HCT116 (cell line): ENCODE data around the gene PLAC8. TPM values are rescaled to one million over a fixed set of nuclear protein-coding genes. Genes with fewer than 3 reads are reported as not detected.

Experiments used
- ATAC-seq: fragments of 200-7000 bp; cut with Tn5 transposase; 2 replicates; pipeline ENCODE4 v1.9.1; 2020; ENCODE audit warnings: mild to moderate bottlenecking, moderate library complexity
- BruUV-seq: library from RNA; stranded (reverse); fragments of 400-500 nt; replicated peaks from 2 replicates; lab custom pipeline; 2021; lab: Mats Ljungman, UMichigan
- CTCF ChIA-PET: fragments of 300-600 bp; sonication (Branson Sonifier 250); formaldehyde crosslinking; loops from one replicate; lab custom pipeline; 2021; ENCODE audit warnings: antibody characterized with exemption; lab: Charles Lee
- POLR2A ChIA-PET: fragments of 300-600, 350-600 bp; sonication (Branson Sonifier 250); formaldehyde crosslinking; loops from one replicate; lab custom pipeline; 2021; ENCODE audit warnings: antibody characterized with exemption; lab: Charles Lee
- RAD21 ChIA-PET, 2 experiments: fragments of 300-600 bp; sonication (Branson Sonifier 250); formaldehyde crosslinking; loops; one replicate each; lab custom pipeline; 2023; ENCODE audit warnings: low total read pairs in 2 of 2; ENCODE audit not compliant: uncharacterized antibody in 2 of 2, unreplicated experiment in 2 of 2, low non-redundant PET in 1 of 2; lab: Charles Lee
- DNase-seq: peaks from one replicate; pipeline ENCODE4 v3.0.0-alpha.2; 2010; ENCODE audit warnings: low read depth, low spot score
- H2AFZ ChIP-seq: fragments of 200-600 bp; shearing (Covaris generic), sonication (generic); 2 replicates; pipeline ENCODE4 v1.6.1; 2017; ENCODE audit warnings: low read depth, mixed run types, mixed read lengths, antibody characterized with exemption, low read length; ENCODE audit not compliant: poor library complexity, severe bottlenecking
- H3K27ac ChIP-seq: 2 replicates; pipeline ENCODE4 v1.5.1; 2012; ENCODE audit warnings: low read depth, low read length
- H3K27me3 ChIP-seq: fragments of 200-600 bp; sonication (generic); 2 replicates; pipeline ENCODE4 v1.6.1; 2016; ENCODE audit warnings: mixed run types, low read length, mixed read lengths; ENCODE audit not compliant: insufficient read depth
- H3K36me3 ChIP-seq, 2 experiments: fragments of 200-500 bp in 1 of 2; fragments of 200-600 bp in 1 of 2; sonication (Bioruptor generic) in 1 of 2; sonication (generic) in 1 of 2; 2 replicates each; pipeline versions ENCODE4 v1.5.1 to v1.6.1; 2014 to 2016; ENCODE audit warnings: low read length in 2 of 2, inconsistent platforms in 1 of 2, mixed read lengths in 1 of 2, mixed run types in 1 of 2; ENCODE audit not compliant: insufficient read depth in 2 of 2, control insufficient read depth in 1 of 2
- H3K4me1 ChIP-seq, 2 experiments: fragments of 200-600 bp in 1 of 2; sonication (generic) in 1 of 2; 2 replicates each; pipeline versions ENCODE4 v1.5.1 to v1.6.1; 2012 to 2017; ENCODE audit warnings: low read length in 2 of 2, inconsistent platforms in 1 of 2, mild to moderate bottlenecking in 1 of 2, mixed read lengths in 1 of 2, mixed run types in 1 of 2, moderate library complexity in 1 of 2; ENCODE audit not compliant: insufficient read depth in 2 of 2, control insufficient read depth in 1 of 2
- H3K4me2 ChIP-seq: fragments of 200-600 bp; sonication (generic); 2 replicates; pipeline ENCODE4 v1.6.1; 2017; ENCODE audit warnings: mixed run types, low read length, mixed read lengths
- H3K4me3 ChIP-seq, 2 experiments: fragments of 200-600 bp in 1 of 2; sonication (generic) in 1 of 2; replicated peaks in 1 of 2; 2 replicates each; pipeline ENCODE4 v1.5.1; 2011 to 2016; ENCODE audit warnings: low read length in 2 of 2, control low read depth in 1 of 2, low read depth in 1 of 2, mild to moderate bottlenecking in 1 of 2, mixed read lengths in 1 of 2, mixed run types in 1 of 2
- H3K79me2 ChIP-seq: fragments of 200-600 bp; sonication (generic); 2 replicates; pipeline ENCODE4 v1.6.1; 2017; ENCODE audit warnings: mild to moderate bottlenecking, mixed run types, low read length, moderate library complexity, mixed read lengths; ENCODE audit not compliant: insufficient read depth
- H3K9ac ChIP-seq: fragments of 200-600 bp; sonication (generic); 2 replicates; pipeline ENCODE4 v1.6.1; 2016; ENCODE audit warnings: low read length, mixed read lengths
- H3K9me2 ChIP-seq: fragments of 200-600 bp; sonication (generic), shearing (Covaris generic); 2 replicates; pipeline ENCODE4 v1.6.1; 2017; ENCODE audit warnings: mixed run types, mild to moderate bottlenecking, moderate library complexity; ENCODE audit not compliant: insufficient read depth
- H3K9me3 ChIP-seq, 2 experiments: fragments of 200-500 bp in 1 of 2; fragments of 200-600 bp in 1 of 2; sonication (Bioruptor generic) in 1 of 2; sonication (generic) in 1 of 2; 2 replicates each; pipeline ENCODE4 v1.6.1; 2014 to 2017; ENCODE audit warnings: low read length in 2 of 2, mixed read lengths in 2 of 2, inconsistent platforms in 1 of 2, low read depth in 1 of 2, mild to moderate bottlenecking in 1 of 2, mixed run types in 1 of 2, moderate library complexity in 1 of 2; ENCODE audit not compliant: control insufficient read depth in 1 of 2, insufficient read depth in 1 of 2
- H4K20me1 ChIP-seq: fragments of 200-600 bp; sonication (generic), shearing (Covaris generic); 2 replicates; pipeline ENCODE4 v1.6.1; 2017; ENCODE audit warnings: mixed run types, mild to moderate bottlenecking, moderate library complexity; ENCODE audit not compliant: insufficient read depth
- ATF3 ChIP-seq: IDR thresholded peaks from 2 replicates; pipeline ENCODE4 v1.6.1; 2012
- CBX3 ChIP-seq: IDR thresholded peaks from 2 replicates; pipeline ENCODE4 v1.6.1; 2012; ENCODE audit warnings: low read depth
- EGR1 ChIP-seq: IDR thresholded peaks from 2 replicates; pipeline ENCODE4 v1.6.1; 2012; ENCODE audit warnings: low read depth
- ELF1 ChIP-seq: IDR thresholded peaks from 2 replicates; pipeline ENCODE4 v1.6.1; 2012; ENCODE audit warnings: low read depth, borderline replicate concordance
- EZH2 ChIP-seq: fragments of 200-600 bp; sonication (generic); IDR thresholded peaks from 2 replicates; pipeline ENCODE4 v1.6.1; 2017; ENCODE audit warnings: antibody characterized with exemption, mixed run types
- EZH2phosphoT487 ChIP-seq: fragments of 200-600 bp; IDR thresholded peaks from 2 replicates; pipeline ENCODE4 v1.6.1; 2018; ENCODE audit warnings: antibody characterized with exemption, borderline replicate concordance
- FOSL1 ChIP-seq: IDR thresholded peaks from 2 replicates; pipeline ENCODE4 v1.6.1; 2012; ENCODE audit warnings: low read depth
- MAX ChIP-seq: IDR thresholded peaks from 2 replicates; pipeline ENCODE4 v1.6.1; 2012
- POLR2A ChIP-seq: IDR thresholded peaks from 2 replicates; pipeline ENCODE4 v1.7.0; 2011; ENCODE audit warnings: borderline replicate concordance; ENCODE audit not compliant: insufficient read depth, insufficient read length; ENCODE audit errors: extremely low read depth
- POLR2AphosphoS5 ChIP-seq: IDR thresholded peaks from 2 replicates; pipeline ENCODE4 v1.6.1; 2011; ENCODE audit warnings: mild to moderate bottlenecking, low read depth, low read length, moderate library complexity
- REST ChIP-seq: IDR thresholded peaks from 2 replicates; pipeline ENCODE4 v1.6.1; 2012; ENCODE audit warnings: low read depth
- SIN3A ChIP-seq: IDR thresholded peaks from 2 replicates; pipeline ENCODE4 v1.6.1; 2012; ENCODE audit warnings: low read depth
- SRF ChIP-seq: IDR thresholded peaks from 2 replicates; pipeline ENCODE4 v1.6.1; 2012; ENCODE audit warnings: low read depth
- TCF7L2 ChIP-seq: IDR thresholded peaks from 2 replicates; pipeline ENCODE4 v1.7.0; 2011; ENCODE audit warnings: borderline replicate concordance, inconsistent platforms; ENCODE audit not compliant: insufficient read depth, insufficient read length; ENCODE audit errors: extremely low read depth
- ZFX ChIP-seq: fragments of 450-650 bp; IDR thresholded peaks from 2 replicates; pipeline ENCODE4 v1.6.1; 2017
- ZNF274 ChIP-seq: fragments of 200-500 bp; sonication (Bioruptor generic); IDR thresholded peaks from 2 replicates; pipeline ENCODE4 v1.6.1; 2014; ENCODE audit warnings: mild to moderate bottlenecking, low read depth, low read length, inconsistent platforms
- intact Hi-C: fragments of 100-400 bp; cut with micrococcal nuclease; formaldehyde crosslinking; loops from 2 replicates; pipeline ENCODE4 v1.10.0; 2022
- total RNA-seq: library from RNA; stranded (reverse); gene quantifications from one replicate; pipeline ENCODE4 v1.2.1, GENCODE V29; 2021; ENCODE audit not compliant: unreplicated experiment

Gene PLAC8
- total RNA-seq, 1 experiment from 2014 or later: 0.61 TPM

- H3K9ac ChIP-seq: no peak overlapping the region
- CTCF ChIA-PET: interaction anchor here (1.5 kb wide), 1 partner anchor 9 kb away, joined by 5 read pairs; no protein-coding TSS in a partner anchor
- DNase-seq: no peak
- H3K4me1 ChIP-seq: peaks cover 12 to 18% of the 10 kb centered on the region in 2 experiments; a peak in 3 of 4 replicates
- H3K4me2 ChIP-seq: no peak overlapping the region
- no peaks in the 10 kb centered on the region for H3K9me3 ChIP-seq
- peaks cover 0 to 4% of the 10 kb centered on the region in 2 experiments; a peak in 1 of 4 replicates for H3K36me3 ChIP-seq
- no peaks in the 10 kb centered on the region for H3K9me2 ChIP-seq
- H3K4me3 ChIP-seq: no peak overlapping the region
- H3K27me3 ChIP-seq: no peaks in the 10 kb centered on the region
- ATAC-seq: no peak
- TF ChIP-seq REST: no peak
- TF ChIP-seq MAX: no peak
- no peak for TF ChIP-seq CBX3
- TF ChIP-seq ZFX: no peak
- no peak for TF ChIP-seq POLR2AphosphoS5
- TF ChIP-seq POLR2A: no peak
- TF ChIP-seq SIN3A: no peak
- TF ChIP-seq ATF3: no peak
- TF ChIP-seq FOSL1: no peak
- no peak for TF ChIP-seq TCF7L2
- TF ChIP-seq ZNF274: no peak
- TF ChIP-seq ELF1: no peak
- no peak for TF ChIP-seq SRF
- TF ChIP-seq EZH2: no peak
- no peak for TF ChIP-seq EGR1
- no peak for TF ChIP-seq EZH2phosphoT487
- H3K79me2 ChIP-seq: no peaks in the 10 kb centered on the region
- intact Hi-C loops: no loop called here
- no peak overlapping the region for H2AFZ ChIP-seq
- H3K27ac ChIP-seq: no peak overlapping the region
- POLR2A ChIA-PET: no interaction called here
- RAD21 ChIA-PET: no interaction called here
- no peaks in the 10 kb centered on the region for H4K20me1 ChIP-seq
- no TSS peak for BruUV-seq
Measured at GRCh38 chr4:83065266-83065665, 49.3 kb downstream of the PLAC8 start.
